ENCODE results near the gene STK32B.

DNA sequence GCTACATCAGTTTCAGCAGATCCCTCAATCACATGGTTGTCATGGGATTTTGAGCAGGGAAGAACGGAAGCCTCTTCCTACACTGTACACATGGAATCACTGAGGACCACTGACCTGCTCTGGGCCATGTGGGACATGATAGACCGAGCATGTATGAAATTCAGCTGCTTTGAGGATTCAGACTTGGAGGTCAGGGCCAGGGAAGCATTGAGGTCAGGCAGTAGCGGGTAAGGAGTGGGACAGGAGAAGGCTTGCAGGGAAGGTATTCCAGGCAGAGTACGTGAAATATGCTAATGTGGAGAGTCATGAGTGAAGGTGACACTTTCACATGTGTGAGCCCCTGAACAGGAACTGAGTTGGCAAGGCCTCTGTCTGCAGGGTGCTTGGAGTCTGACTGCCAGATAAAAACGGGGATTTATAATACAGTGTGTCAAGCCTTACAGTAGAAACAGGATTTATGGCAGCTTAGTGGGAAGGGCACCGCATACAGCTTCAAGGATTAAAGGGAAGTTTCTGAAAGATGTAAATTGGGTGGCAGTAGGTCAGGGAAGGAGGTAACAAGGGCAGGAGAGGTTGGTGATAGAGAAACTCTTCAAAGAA is 111.7 kb downstream of the STK32B start:
- TF ChIP-seq, protein P1, sequence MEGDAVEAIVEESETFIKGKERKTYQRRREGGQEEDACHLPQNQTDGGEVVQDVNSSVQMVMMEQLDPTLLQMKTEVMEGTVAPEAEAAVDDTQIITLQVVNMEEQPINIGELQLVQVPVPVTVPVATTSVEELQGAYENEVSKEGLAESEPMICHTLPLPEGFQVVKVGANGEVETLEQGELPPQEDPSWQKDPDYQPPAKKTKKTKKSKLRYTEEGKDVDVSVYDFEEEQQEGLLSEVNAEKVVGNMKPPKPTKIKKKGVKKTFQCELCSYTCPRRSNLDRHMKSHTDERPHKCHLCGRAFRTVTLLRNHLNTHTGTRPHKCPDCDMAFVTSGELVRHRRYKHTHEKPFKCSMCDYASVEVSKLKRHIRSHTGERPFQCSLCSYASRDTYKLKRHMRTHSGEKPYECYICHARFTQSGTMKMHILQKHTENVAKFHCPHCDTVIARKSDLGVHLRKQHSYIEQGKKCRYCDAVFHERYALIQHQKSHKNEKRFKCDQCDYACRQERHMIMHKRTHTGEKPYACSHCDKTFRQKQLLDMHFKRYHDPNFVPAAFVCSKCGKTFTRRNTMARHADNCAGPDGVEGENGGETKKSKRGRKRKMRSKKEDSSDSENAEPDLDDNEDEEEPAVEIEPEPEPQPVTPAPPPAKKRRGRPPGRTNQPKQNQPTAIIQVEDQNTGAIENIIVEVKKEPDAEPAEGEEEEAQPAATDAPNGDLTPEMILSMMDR (IDR thresholded peaks at IDR 0.05; ENCODE audit: extremely low read depth in 1 of 2, insufficient read depth in 1 of 2, low read depth in 1 of 2, low read length in 2 of 2): no peak
- TF ChIP-seq JUN (IDR thresholded peaks at IDR 0.05; ENCODE audit: borderline replicate concordance, insufficient read depth, insufficient read length, low read depth) (no peak), POLR2AphosphoS5 (IDR thresholded peaks at IDR 0.05; ENCODE audit: insufficient read depth, low read depth, low read length) (no peak), MYC (IDR thresholded peaks at IDR 0.05; ENCODE audit: low read depth, low read length) (no peak), POLR2A (IDR thresholded peaks at IDR 0.05; ENCODE audit: low read depth, low read length) (no peak)
- TF ChIP-seq, protein P2, sequence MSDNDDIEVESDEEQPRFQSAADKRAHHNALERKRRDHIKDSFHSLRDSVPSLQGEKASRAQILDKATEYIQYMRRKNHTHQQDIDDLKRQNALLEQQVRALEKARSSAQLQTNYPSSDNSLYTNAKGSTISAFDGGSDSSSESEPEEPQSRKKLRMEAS (IDR thresholded peaks at IDR 0.05; ENCODE audit: insufficient read depth, insufficient read length): no peak

Data from endothelial cell of umbilical vein (primary cell).